ENCODE data around the gene CAPZB.

CAPZB gene

DNA sequence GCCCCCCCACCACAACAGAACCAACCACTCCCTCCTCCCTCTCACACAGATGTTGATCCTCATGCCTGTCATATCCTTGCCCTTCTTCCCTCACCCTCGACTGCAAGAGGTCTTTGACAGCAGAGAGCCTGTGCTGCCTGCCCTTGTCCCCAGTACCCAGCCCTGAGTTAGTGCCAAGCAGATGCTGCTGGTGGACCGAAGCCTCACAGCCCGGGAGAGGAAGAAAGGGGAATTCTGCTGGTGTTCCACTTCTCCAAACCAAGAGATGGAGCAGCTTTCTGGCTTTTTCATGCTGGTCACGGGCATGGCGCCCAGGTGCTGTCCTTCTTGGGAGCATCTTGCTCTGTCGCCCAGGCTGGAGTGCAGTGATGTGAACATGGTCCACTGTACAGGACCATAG, 104.1 kb downstream of the CAPZB start:
- DNase-seq = no peak

GRCh38 chr1:19377812-19378718, 107.3 kb downstream of the CAPZB start:
- no peak for DNase-seq

- no peak for DNase-seq
Measured at GRCh38 chr1:19376428-19377372, 108.6 kb downstream of the CAPZB start.

GRCh38 chr1:19375631-19376400, 109.5 kb downstream of the CAPZB start:
- DNase-seq = no peak

DNA sequence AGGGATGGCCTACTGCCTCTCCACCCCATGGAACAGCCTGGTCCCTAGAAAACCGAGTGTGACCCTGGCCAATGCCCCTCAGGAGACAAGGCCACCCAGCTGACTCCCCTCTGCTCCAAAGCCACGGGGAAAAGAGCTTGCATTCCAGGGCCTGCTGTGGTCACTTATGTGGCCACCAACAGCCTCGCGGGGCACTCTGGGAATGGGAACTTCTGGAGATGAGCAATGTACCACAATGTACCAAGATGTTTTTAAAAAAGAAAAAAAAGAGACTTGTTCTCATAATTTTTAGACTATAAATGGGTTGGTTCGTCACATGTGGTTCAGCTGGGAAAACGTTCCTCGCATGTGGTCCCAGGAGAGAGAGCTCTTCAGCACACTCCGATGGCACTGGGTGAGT, 110.4 kb downstream of the CAPZB start:
- no peak for DNase-seq

DNA sequence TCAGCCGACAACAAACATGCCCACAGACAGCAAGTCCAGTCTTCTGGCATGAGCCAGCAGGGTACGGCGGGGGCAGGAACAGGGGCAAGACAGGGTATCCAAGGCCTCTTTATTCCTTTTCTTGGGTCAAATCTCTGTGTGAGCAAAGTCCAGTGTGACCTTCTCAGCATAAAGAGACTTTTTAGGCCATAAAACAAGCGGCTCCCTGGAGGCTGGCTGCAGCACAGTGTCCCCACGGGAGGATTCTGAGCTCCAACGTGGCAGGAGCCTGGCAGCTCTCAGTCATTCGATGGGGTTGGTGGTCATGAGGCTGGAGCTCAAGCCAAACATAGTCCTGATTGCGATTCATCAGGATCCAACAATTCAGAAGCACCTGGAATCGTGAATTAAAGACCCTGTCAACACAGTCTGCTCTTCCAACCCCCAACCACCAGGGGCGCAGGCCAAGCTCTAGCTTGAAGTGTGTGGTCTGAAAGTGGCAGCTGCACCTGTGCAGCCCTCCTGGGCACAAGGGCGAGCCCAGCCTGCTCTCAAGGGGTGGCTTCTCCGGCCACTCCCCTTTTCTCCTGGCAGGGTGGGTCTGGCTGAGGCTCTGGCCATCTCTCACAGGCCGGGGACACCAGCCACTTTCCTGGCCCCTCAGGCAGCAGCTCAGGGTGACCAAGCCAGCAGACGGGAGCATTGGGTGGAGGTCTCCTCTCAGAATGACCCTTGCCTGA, 111.1 kb downstream of the CAPZB start:
- no peak for DNase-seq

GRCh38 chr1:19373211-19374082, 111.9 kb downstream of the CAPZB start:
- DNase-seq = no peak

- DNase-seq = no peak
Measured at GRCh38 chr1:19372602-19373001, 112.7 kb downstream of the CAPZB start.

- DNase-seq = no peak
Measured at GRCh38 chr1:19372136-19372514, 113.2 kb downstream of the CAPZB start.

DNA sequence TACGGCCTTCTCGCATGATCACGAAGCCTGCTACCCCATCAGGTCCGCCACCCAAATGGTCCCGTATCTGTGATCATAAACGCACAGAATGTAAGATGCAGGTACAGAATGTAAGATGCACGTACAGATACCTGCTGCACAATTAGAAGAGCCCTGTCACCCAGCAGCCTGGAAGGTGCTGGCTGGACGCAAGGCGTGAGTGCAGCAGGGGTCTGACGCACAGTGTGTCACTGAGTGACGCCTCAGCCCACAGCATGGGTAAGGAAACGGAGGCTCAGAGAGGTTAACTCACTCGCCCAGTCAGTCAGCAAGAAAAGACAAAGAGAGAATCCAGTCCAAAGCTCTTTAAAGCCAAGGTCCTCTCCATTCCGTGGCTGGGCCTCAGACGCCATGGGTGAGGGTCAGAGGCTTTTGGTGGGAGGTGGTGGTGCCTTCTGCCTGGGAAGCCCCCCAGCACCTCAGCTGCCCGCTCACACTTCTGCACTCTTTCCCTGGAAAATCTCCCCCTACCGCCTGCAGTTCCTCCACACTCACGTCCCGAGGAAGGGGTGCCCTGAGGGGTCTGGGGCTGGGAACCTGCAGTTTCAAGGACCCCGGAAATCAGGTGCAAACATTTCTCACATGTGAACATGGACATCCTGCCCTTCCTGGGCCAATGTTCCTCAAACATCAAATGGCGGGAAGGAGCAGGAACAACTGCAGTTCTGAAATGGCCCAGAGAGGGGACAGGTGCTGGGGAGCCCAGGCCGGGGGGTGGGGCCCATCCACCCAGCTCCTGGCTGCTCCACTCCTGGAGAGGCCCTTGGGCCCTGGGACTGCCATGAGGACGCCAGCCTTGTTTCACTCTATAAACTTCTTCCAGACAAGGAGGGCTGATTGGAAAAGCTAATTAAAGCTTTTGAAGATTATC, 113.9 kb downstream of the CAPZB start:
- DNase-seq = no peak

DNA sequence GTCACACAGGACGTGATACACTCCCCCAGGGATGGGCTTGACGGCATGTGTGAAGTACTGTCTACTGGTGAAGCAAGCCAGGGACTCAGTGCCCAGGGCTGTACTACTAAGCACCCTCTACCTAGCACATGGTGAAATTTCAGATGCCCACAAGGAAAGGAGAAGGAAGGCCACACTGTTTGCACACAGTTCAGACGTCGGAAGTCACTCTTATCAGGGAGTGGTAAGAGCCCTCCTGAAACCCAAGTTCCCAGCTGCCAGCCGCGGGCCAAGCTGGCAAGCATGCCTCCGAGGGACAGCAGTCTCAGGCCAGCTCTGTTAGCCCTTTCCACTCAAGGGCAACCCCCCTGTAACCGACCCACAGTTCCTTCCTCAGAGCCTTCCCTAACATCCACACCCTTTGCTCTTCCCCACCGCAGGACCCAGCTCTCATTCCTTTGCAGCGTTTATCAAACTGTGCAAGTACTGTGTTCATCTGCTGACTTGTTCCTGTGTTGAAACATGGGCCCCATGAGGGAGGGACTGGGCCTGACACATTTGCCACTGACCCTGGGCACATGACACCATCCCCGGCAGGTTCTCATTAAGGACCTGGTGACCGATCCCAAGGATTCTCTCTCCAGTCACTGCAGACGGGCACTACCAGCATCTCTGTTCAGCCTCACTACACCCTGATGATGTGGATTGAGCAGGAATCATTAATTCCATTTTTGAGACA, 114.7 kb downstream of the CAPZB start:
- DNase-seq = no peak

GRCh38 chr1:19369396-19370090, 115.8 kb downstream of the CAPZB start:
- no peak for DNase-seq

GRCh38 chr1:19368964-19369363, 116.4 kb downstream of the CAPZB start:
- DNase-seq = no peak

DNA sequence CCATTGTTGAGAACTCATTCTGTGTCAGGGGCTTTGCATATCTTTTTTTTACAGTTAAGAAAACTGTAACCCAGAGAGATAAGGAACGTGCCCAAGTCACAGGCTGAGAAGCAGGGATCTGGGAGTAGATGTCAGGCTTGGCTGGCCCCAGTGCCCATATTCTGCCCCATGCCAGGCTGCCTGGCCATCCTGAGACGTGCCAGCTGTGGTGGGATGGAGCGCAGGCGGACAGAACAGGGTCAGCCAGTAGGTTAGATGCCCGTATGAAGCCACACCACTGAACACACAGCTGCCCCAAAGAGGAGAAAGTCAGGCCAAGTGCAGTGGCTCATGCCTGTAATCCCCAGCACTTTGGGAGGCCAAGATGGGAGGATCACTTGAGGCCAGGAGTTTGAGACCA, 117.3 kb downstream of the CAPZB start:
- no peak for DNase-seq

- DNase-seq = no peak
Measured at GRCh38 chr1:19367584-19368041, 117.7 kb downstream of the CAPZB start.

- DNase-seq = no peak
Measured at GRCh38 chr1:19366599-19367536, 118.5 kb downstream of the CAPZB start.

DNA sequence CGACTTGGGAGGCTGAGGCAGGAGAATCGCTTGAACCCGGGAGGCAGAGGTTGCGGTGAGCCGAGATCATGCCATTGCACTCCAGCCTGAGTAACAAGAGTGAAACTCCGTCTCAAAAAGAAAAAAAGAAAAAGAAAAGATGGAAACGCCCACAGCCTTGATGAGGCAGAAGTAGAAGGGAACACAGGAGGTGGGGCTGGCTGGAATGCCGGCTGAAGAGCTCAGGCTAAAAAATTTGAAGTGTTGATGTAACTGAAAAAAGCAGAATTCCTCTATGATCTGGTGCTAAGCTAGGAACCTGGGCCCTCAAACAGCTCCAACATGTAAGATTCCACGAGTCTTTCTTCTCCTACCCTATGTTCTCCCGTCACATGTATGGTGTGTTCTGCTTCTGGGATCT, 119.6 kb downstream of the CAPZB start:
- no peak for DNase-seq

Measured in activated CD4-positive, CD25-positive, alpha-beta regulatory T cell treated with anti-CD3 and anti-CD28 coated beads, Interleukin-2, amount 50 U/mL, for 72 hours (primary cell).